ENCODE results near the gene MEGF11. TPM values are rescaled to one million over a fixed set of nuclear protein-coding genes. Genes with fewer than 3 reads are reported as not detected.

Gene MEGF11
- total RNA-seq, 2 donors from 2014 or later: not detected

- Mint-ChIP-seq H3K4me1 (peaks cover 11% of the 10 kb centered on the region), H3K27ac (no peak overlapping the region), H3K36me3 (ENCODE audit: low read depth) (no peaks in the 10 kb centered on the region), H3K27me3 (peaks cover 43% of the 10 kb centered on the region), H3K4me3 (no peak overlapping the region)
- H3K9me3 ChIP-seq (ENCODE audit: control insufficient read depth, low read length, poor library complexity, severe bottlenecking): no peaks in the 10 kb centered on the region
- no peak for DNase-seq
- ATAC-seq: no peak
These were observed 121.7 kb downstream of the MEGF11 start for GRCh38 chr15:66131831-66132230.

GRCh38 chr15:66131200-66131599 is 122.3 kb downstream of the MEGF11 start:
- H3K9me3 ChIP-seq (ENCODE audit: control insufficient read depth, low read length, poor library complexity, severe bottlenecking): no peaks in the 10 kb centered on the region
- ATAC-seq: no peak
- no peak overlapping the region for H3K4me3 Mint-ChIP-seq
- H3K27me3 Mint-ChIP-seq: peaks cover 43% of the 10 kb centered on the region
- no peak for DNase-seq
- no peaks in the 10 kb centered on the region for H3K36me3 Mint-ChIP-seq (ENCODE audit: low read depth)
- H3K4me1 Mint-ChIP-seq: peaks cover 11% of the 10 kb centered on the region
- H3K27ac Mint-ChIP-seq: no peak overlapping the region

GRCh38 chr15:66130496-66131034 is 123.0 kb downstream of the MEGF11 start:
- DNase-seq (no peak), ATAC-seq (no peak)
- H3K4me3 Mint-ChIP-seq: no peak overlapping the region
- peaks cover 6% of the 10 kb centered on the region for H3K4me1 Mint-ChIP-seq
- H3K36me3 Mint-ChIP-seq (ENCODE audit: low read depth): no peaks in the 10 kb centered on the region
- H3K27ac Mint-ChIP-seq: no peak overlapping the region
- no peaks in the 10 kb centered on the region for H3K9me3 ChIP-seq (ENCODE audit: control insufficient read depth, low read length, poor library complexity, severe bottlenecking)
- H3K27me3 Mint-ChIP-seq: peaks cover 46% of the 10 kb centered on the region

GRCh38 chr15:66129586-66129985 is 124.0 kb downstream of the MEGF11 start:
- ATAC-seq: no peak
- H3K27ac Mint-ChIP-seq: no peak overlapping the region
- DNase-seq: no peak
- no peaks in the 10 kb centered on the region for H3K36me3 Mint-ChIP-seq (ENCODE audit: low read depth)
- H3K9me3 ChIP-seq (ENCODE audit: control insufficient read depth, low read length, poor library complexity, severe bottlenecking): no peaks in the 10 kb centered on the region
- H3K27me3 Mint-ChIP-seq: peaks cover 56% of the 10 kb centered on the region
- H3K4me3 Mint-ChIP-seq: no peak overlapping the region
- H3K4me1 Mint-ChIP-seq: no peaks in the 10 kb centered on the region

- H3K27me3 Mint-ChIP-seq: peaks cover 65% of the 10 kb centered on the region
- ATAC-seq: no peak
These were observed 125.4 kb downstream of the MEGF11 start for GRCh38 chr15:66128116-66128680.

GRCh38 chr15:66126456-66126855 is 127.1 kb downstream of the MEGF11 start:
- H3K9me3 ChIP-seq (ENCODE audit: control insufficient read depth, low read length, poor library complexity, severe bottlenecking): no peaks in the 10 kb centered on the region
- Mint-ChIP-seq H3K4me3 (no peak overlapping the region), H3K36me3 (ENCODE audit: low read depth) (no peaks in the 10 kb centered on the region), H3K27ac (no peak overlapping the region), H3K4me1 (no peaks in the 10 kb centered on the region), H3K27me3 (peaks cover 64% of the 10 kb centered on the region)
- DNase-seq (no peak), ATAC-seq (no peak)

More at GRCh38 chr15:66128116-66128680, 125.4 kb downstream of the MEGF11 start:
- Mint-ChIP-seq H3K4me1 (no peaks in the 10 kb centered on the region), H3K4me3 (no peak overlapping the region), H3K36me3 (ENCODE audit: low read depth) (no peaks in the 10 kb centered on the region), H3K27ac (no peak overlapping the region)
- H3K9me3 ChIP-seq (ENCODE audit: control insufficient read depth, low read length, poor library complexity, severe bottlenecking): no peaks in the 10 kb centered on the region
- no peak for DNase-seq

GRCh38 chr15:66126031-66126441 is 127.5 kb downstream of the MEGF11 start:
- ATAC-seq (no peak), DNase-seq (no peak)
- H3K9me3 ChIP-seq (ENCODE audit: control insufficient read depth, low read length, poor library complexity, severe bottlenecking): no peaks in the 10 kb centered on the region
- Mint-ChIP-seq H3K4me3 (no peak overlapping the region), H3K4me1 (no peaks in the 10 kb centered on the region), H3K27me3 (peaks cover 69% of the 10 kb centered on the region), H3K27ac (no peak overlapping the region), H3K36me3 (ENCODE audit: low read depth) (no peaks in the 10 kb centered on the region)

GRCh38 chr15:66124651-66125050 is 128.9 kb downstream of the MEGF11 start:
- DNase-seq (no peak), ATAC-seq (no peak)
- Mint-ChIP-seq H3K36me3 (ENCODE audit: low read depth) (no peaks in the 10 kb centered on the region), H3K4me1 (no peaks in the 10 kb centered on the region), H3K27ac (no peak overlapping the region), H3K27me3 (peaks cover 65% of the 10 kb centered on the region), H3K4me3 (no peak overlapping the region)
- H3K9me3 ChIP-seq (ENCODE audit: control insufficient read depth, low read length, poor library complexity, severe bottlenecking): no peaks in the 10 kb centered on the region

GRCh38 chr15:66123799-66124198 is 129.8 kb downstream of the MEGF11 start:
- ATAC-seq: no peak
- DNase-seq: no peak
- H3K9me3 ChIP-seq (ENCODE audit: control insufficient read depth, low read length, poor library complexity, severe bottlenecking): no peaks in the 10 kb centered on the region
- Mint-ChIP-seq H3K4me1 (no peaks in the 10 kb centered on the region), H3K36me3 (ENCODE audit: low read depth) (no peaks in the 10 kb centered on the region), H3K27ac (no peak overlapping the region), H3K4me3 (no peak overlapping the region), H3K27me3 (peaks cover 56% of the 10 kb centered on the region)

GRCh38 chr15:66120422-66120821 is 133.1 kb downstream of the MEGF11 start:
- peaks cover 53% of the 10 kb centered on the region for H3K27me3 Mint-ChIP-seq
- no peaks in the 10 kb centered on the region for H3K36me3 Mint-ChIP-seq (ENCODE audit: low read depth)
- H3K4me3 Mint-ChIP-seq: no peak overlapping the region
- no peak for ATAC-seq
- peaks cover 5% of the 10 kb centered on the region for H3K4me1 Mint-ChIP-seq
- DNase-seq: no peak
- no peak overlapping the region for H3K27ac Mint-ChIP-seq
- H3K9me3 ChIP-seq (ENCODE audit: control insufficient read depth, low read length, poor library complexity, severe bottlenecking): no peaks in the 10 kb centered on the region

GRCh38 chr15:66117841-66118240 is 135.7 kb downstream of the MEGF11 start:
- DNase-seq: no peak
- Mint-ChIP-seq H3K4me3 (no peak overlapping the region), H3K36me3 (ENCODE audit: low read depth) (no peaks in the 10 kb centered on the region), H3K27ac (no peak overlapping the region), H3K4me1 (peaks cover 8% of the 10 kb centered on the region), H3K27me3 (peaks cover 37% of the 10 kb centered on the region)
- ATAC-seq: no peak
- no peaks in the 10 kb centered on the region for H3K9me3 ChIP-seq (ENCODE audit: control insufficient read depth, low read length, poor library complexity, severe bottlenecking)

- ATAC-seq (peak; percentile 91), DNase-seq (peak in 2 of 3 donors; percentile 9 to 53)
- H3K9me3 ChIP-seq (ENCODE audit: control insufficient read depth, low read length, poor library complexity, severe bottlenecking): no peaks in the 10 kb centered on the region
- H3K4me1 Mint-ChIP-seq: peaks cover 8% of the 10 kb centered on the region
- no peaks in the 10 kb centered on the region for H3K36me3 Mint-ChIP-seq (ENCODE audit: low read depth)
- H3K27ac Mint-ChIP-seq: peak overlapping the region; percentile 66
- H3K4me3 Mint-ChIP-seq: peak overlapping the region; percentile 19
- peaks cover 40% of the 10 kb centered on the region for H3K27me3 Mint-ChIP-seq
These were observed 137.9 kb downstream of the MEGF11 start for GRCh38 chr15:66115568-66116206.

- DNase-seq (no peak), ATAC-seq (no peak)
- peak overlapping the region; percentile 66 for H3K27ac Mint-ChIP-seq
- no peaks in the 10 kb centered on the region for H3K9me3 ChIP-seq (ENCODE audit: control insufficient read depth, low read length, poor library complexity, severe bottlenecking)
- H3K4me3 Mint-ChIP-seq: peak overlapping the region; percentile 19
- H3K4me1 Mint-ChIP-seq: peaks cover 8% of the 10 kb centered on the region
- peaks cover 41% of the 10 kb centered on the region for H3K27me3 Mint-ChIP-seq
- H3K36me3 Mint-ChIP-seq (ENCODE audit: low read depth): no peaks in the 10 kb centered on the region
These were observed 138.6 kb downstream of the MEGF11 start for GRCh38 chr15:66114863-66115425.

Measured in T-helper 17 cell (primary cell).